Stomach (tissue), 9 donors: ENCODE data around the gene ARHGAP40. TPM values are rescaled to one million over a fixed set of nuclear protein-coding genes. Genes with fewer than 3 reads are reported as not detected.
A peak's percentile ranks its signal among the peaks of the same experiment; 100 is the strongest.

Experiments used
- DNase-seq, 2 donors: peaks; one replicate each; pipeline versions ENCODE4 v3.0.0 to v3.0.0-alpha.2; 2013 to 2019
- H3K27ac ChIP-seq, 5 donors: fragments of 200-600 bp in 4 of 5; sonication (generic) in 4 of 5; one replicate each; pipeline ENCODE4 v1.5.1; 2013 to 2019; ENCODE audit warnings: mild to moderate bottlenecking in 1 of 5, moderate library complexity in 1 of 5
- H3K27me3 ChIP-seq, 3 donors: fragments of 200-600 bp; sonication (generic); one replicate each; pipeline ENCODE4 v1.5.1; 2017 to 2019; ENCODE audit warnings: mixed run types in 1 of 3
- H3K36me3 ChIP-seq, 4 donors: fragments of 200-600 bp; sonication (generic); 1 replicate in 3 of 4; 2 replicates in 1 of 4; pipeline ENCODE4 v1.5.1; 2016 to 2019
- H3K4me1 ChIP-seq, 4 donors: fragments of 200-600 bp; sonication (generic); one replicate each; pipeline ENCODE4 v1.5.1; 2016 to 2019
- H3K4me3 ChIP-seq, 4 donors: fragments of 200-600 bp; sonication (generic) in 3 of 4; one replicate each; pipeline ENCODE4 v1.5.1; 2016 to 2019; ENCODE audit warnings: mild to moderate bottlenecking in 1 of 4
- H3K9me3 ChIP-seq, 4 donors: fragments of 200-600 bp; sonication (generic); one replicate each; pipeline ENCODE4 v1.5.1; 2016 to 2019
- CTCF ChIP-seq, 7 experiments: fragments of 450-650 bp in 4 of 7; fragments of 200-600 bp in 3 of 7; sonication (generic) in 3 of 7; IDR thresholded peaks; one replicate each; pipeline ENCODE4 v1.5.1; 2016 to 2019; ENCODE audit warnings: antibody characterized with exemption in 7 of 7, control low read depth in 2 of 7, mild to moderate bottlenecking in 1 of 7
- EP300 ChIP-seq: sonication (generic); formaldehyde crosslinking; IDR thresholded peaks from one replicate; pipeline ENCODE4 v1.6.1; 2017; ENCODE audit warnings: antibody characterized with exemption
- POLR2A ChIP-seq, 4 donors: fragments of 450-650 bp; IDR thresholded peaks; one replicate each; pipeline ENCODE4 v1.6.1; 2016; ENCODE audit warnings: antibody characterized with exemption in 4 of 4, control low read depth in 2 of 4, mild to moderate bottlenecking in 1 of 4, moderate library complexity in 1 of 4
- POLR2AphosphoS5 ChIP-seq, 3 donors: sonication (generic); formaldehyde crosslinking; IDR thresholded peaks; one replicate each; pipeline ENCODE4 v1.6.1; 2016; ENCODE audit warnings: antibody characterized with exemption in 3 of 3
- whole genome bisulfite sequencing, 5 donors: extraction: QIAGEN DNeasy Blood & Tissue Kit in 3 of 5; methylation state at CpG; one replicate each; pipeline versions ENCODE4 v1.1.5 to v1.1.7; 2013 to 2018; 5-methylcytosine and 5-hydroxymethylcytosine counted together
- intact Hi-C: fragments of 100-400 bp; cut with DNase I; formaldehyde crosslinking; loops from one replicate; pipeline ENCODE4 v1.15.1; 2023; ENCODE audit warnings: low total_unique reads
- polyA plus RNA-seq, 3 donors: library from polyadenylated mRNA; stranded (reverse); fragments of 200-250 nt; gene quantifications; one replicate each; pipeline ENCODE4 v1.2.3, GENCODE V29; 2013
- total RNA-seq, 5 donors: library from RNA; depleted of rRNA; stranded (reverse); fragments of >200 nt; gene quantifications; one replicate each; pipeline versions ENCODE4 v1.1.0 to v1.2.3, GENCODE V29; 2014 to 2016
- donor health status: healthy with polysubstance abuse.
- donor health status: Bipolar disorder and iron deficiency.
- donor health status: healthy.

Gene ARHGAP40
- total and polyA plus RNA-seq, 8 donors: 0.31 to 15.7 (median 1.1) TPM; not detected in 3

GRCh38 chr20:38680500-38681306, 79.1 kb downstream of the ARHGAP40 start:
- TF ChIP-seq CTCF (IDR thresholded peaks at IDR 0.05): no peak
- no peak for TF ChIP-seq EP300
- TF ChIP-seq POLR2AphosphoS5 (IDR thresholded peaks at IDR 0.05): no peak
- TF ChIP-seq POLR2A (IDR thresholded peaks at IDR 0.05): no peak
- intact Hi-C loops: no loop called here
- H3K4me3 ChIP-seq: no peak overlapping the region
- peak in 1 of 2 donors; percentile 73 for DNase-seq
- H3K27me3 ChIP-seq: peaks cover 0 to 52% (median 7%) of the 10 kb centered on the region in 3 donors
- 37 to 46% (median 43%) methylated on average over 9 of the region's 9 CpGs for WGBS, 5 donors
- H3K4me1 ChIP-seq: no peaks in the 10 kb centered on the region
- no peaks in the 10 kb centered on the region for H3K36me3 ChIP-seq
- no peaks in the 10 kb centered on the region for H3K9me3 ChIP-seq
- no peak overlapping the region for H3K27ac ChIP-seq

- H3K27ac ChIP-seq: no peak overlapping the region
- no peaks in the 10 kb centered on the region for H3K9me3 ChIP-seq
- H3K4me1 ChIP-seq: no peaks in the 10 kb centered on the region
- 42 to 78% (median 58%) methylated on average over 2 of the region's 2 CpGs for WGBS, 5 donors
- no peaks in the 10 kb centered on the region for H3K36me3 ChIP-seq
- intact Hi-C loops: no loop called here
- DNase-seq: no peak
- TF ChIP-seq EP300 (no peak), POLR2A (IDR thresholded peaks at IDR 0.05) (no peak), CTCF (IDR thresholded peaks at IDR 0.05) (no peak), POLR2AphosphoS5 (IDR thresholded peaks at IDR 0.05) (no peak)
- H3K4me3 ChIP-seq: no peak overlapping the region
- H3K27me3 ChIP-seq: peaks cover 0 to 81% (median 7%) of the 10 kb centered on the region in 3 donors
Observed at GRCh38 chr20:38685271-38685670, 83.7 kb downstream of the ARHGAP40 start.

- intact Hi-C loops: no loop called here
- Histone ChIP-seq H3K4me1 (no peaks in the 10 kb centered on the region), H3K9me3 (no peaks in the 10 kb centered on the region), H3K36me3 (no peaks in the 10 kb centered on the region), H3K27ac (no peak overlapping the region), H3K4me3 (no peak overlapping the region), H3K27me3 (peaks cover 0 to 85% (median 7%) of the 10 kb centered on the region in 3 donors)
- DNase-seq: peak; percentile 28 to 85
- TF ChIP-seq POLR2AphosphoS5 (IDR thresholded peaks at IDR 0.05) (no peak), CTCF (IDR thresholded peaks at IDR 0.05) (no peak), POLR2A (IDR thresholded peaks at IDR 0.05) (no peak), EP300 (no peak)
- WGBS, 5 donors: 11 to 14% (median 12%) methylated on average over 14 of the region's 14 CpGs
Observed at GRCh38 chr20:38685853-38686473, 84.4 kb downstream of the ARHGAP40 start.

- intact Hi-C loops: no loop called here
- Histone ChIP-seq H3K27me3 (peaks cover 0 to 57% (median 0%) of the 10 kb centered on the region in 3 donors), H3K27ac (no peak overlapping the region), H3K4me3 (no peak overlapping the region), H3K36me3 (no peaks in the 10 kb centered on the region), H3K4me1 (no peaks in the 10 kb centered on the region), H3K9me3 (no peaks in the 10 kb centered on the region)
- WGBS, 5 donors: 16 to 26% (median 19%) methylated on average over 13 of the region's 13 CpGs
- DNase-seq: peak; percentile 44 to 87
- TF ChIP-seq POLR2AphosphoS5 (IDR thresholded peaks at IDR 0.05): no peak
- TF ChIP-seq EP300: no peak
- TF ChIP-seq POLR2A (IDR thresholded peaks at IDR 0.05): no peak
- TF ChIP-seq CTCF (IDR thresholded peaks at IDR 0.05): no peak
Observed at GRCh38 chr20:38692436-38693411, 91.1 kb downstream of the ARHGAP40 start.
